Glutamatergic neuron (in vitro differentiated cells): ENCODE measurements around the gene LRP1B. TPM values are rescaled to one million over a fixed set of nuclear protein-coding genes. Genes with fewer than 3 reads are reported as not detected.

ENCODE experiments used
- DNase-seq: peaks from one replicate; pipeline ENCODE4 v3.0.0; 2022
- H3K27ac Mint-ChIP-seq: one replicate; pipeline ENCODE4 v1.8.0; 2020; ENCODE audit warnings: mild to moderate bottlenecking, mixed read lengths, inconsistent platforms; ENCODE audit not compliant: unreplicated experiment
- H3K27me3 Mint-ChIP-seq: one replicate; pipeline ENCODE4 v1.8.0; 2020; ENCODE audit warnings: mild to moderate bottlenecking, moderate library complexity, mixed read lengths, inconsistent platforms; ENCODE audit not compliant: unreplicated experiment
- H3K36me3 Mint-ChIP-seq: one replicate; pipeline ENCODE4 v1.8.0; 2020; ENCODE audit warnings: mild to moderate bottlenecking, mixed read lengths, inconsistent platforms; ENCODE audit not compliant: unreplicated experiment
- H3K4me1 Mint-ChIP-seq: one replicate; pipeline ENCODE4 v1.8.0; 2020; ENCODE audit warnings: mild to moderate bottlenecking, low read depth, mixed read lengths, inconsistent platforms; ENCODE audit not compliant: unreplicated experiment
- H3K4me3 Mint-ChIP-seq: one replicate; pipeline ENCODE4 v1.8.0; 2020; ENCODE audit warnings: mild to moderate bottlenecking, mixed read lengths, inconsistent platforms; ENCODE audit not compliant: unreplicated experiment
- H3K9me3 Mint-ChIP-seq: one replicate; pipeline ENCODE4 v1.8.0; 2020; ENCODE audit warnings: mild to moderate bottlenecking, moderate library complexity, mixed read lengths, inconsistent platforms; ENCODE audit not compliant: unreplicated experiment
- total RNA-seq: library from RNA; stranded (reverse); fragmentation: NEBNext Ultra II Directional; extraction: Animal tissue kit (Norgen Biotek cat#: 25700); gene quantifications from one replicate; pipeline ENCODE4 v1.2.1, GENCODE V29; 2021; ENCODE audit not compliant: unreplicated experiment
- TF ChIP-seq, protein P1 (sequence below): fragments of 200-600 bp; sonication (generic); IDR thresholded peaks from one replicate; pipeline ENCODE4 v1.5.0; 2021; ENCODE audit not compliant: partially characterized antibody, unreplicated experiment

Gene LRP1B
- total RNA-seq, 1 donor from 2014 or later, result 28.7 TPM

DNA sequence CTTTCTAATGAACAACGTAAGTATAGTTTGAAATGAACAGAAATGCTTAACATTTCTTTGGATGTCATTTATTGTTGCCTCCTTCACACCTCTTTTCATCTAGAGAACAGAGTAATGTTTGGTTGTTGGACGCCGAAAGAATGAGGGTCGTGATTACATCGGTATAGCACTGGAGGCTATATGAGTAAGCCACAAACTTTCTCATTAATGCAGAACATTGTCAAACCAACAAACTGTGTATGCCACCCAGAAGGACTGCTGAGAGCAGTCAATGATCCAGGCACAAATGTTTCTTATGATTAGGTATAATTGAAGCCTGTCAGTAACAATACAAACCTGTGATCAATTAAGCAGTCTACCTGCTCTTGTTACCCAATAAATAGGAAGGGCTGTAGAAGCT is 1855.9 kb downstream of the LRP1B start:
- H3K27me3 Mint-ChIP-seq, result no peaks in the 10 kb centered on the region
- TF ChIP-seq, protein P1, sequence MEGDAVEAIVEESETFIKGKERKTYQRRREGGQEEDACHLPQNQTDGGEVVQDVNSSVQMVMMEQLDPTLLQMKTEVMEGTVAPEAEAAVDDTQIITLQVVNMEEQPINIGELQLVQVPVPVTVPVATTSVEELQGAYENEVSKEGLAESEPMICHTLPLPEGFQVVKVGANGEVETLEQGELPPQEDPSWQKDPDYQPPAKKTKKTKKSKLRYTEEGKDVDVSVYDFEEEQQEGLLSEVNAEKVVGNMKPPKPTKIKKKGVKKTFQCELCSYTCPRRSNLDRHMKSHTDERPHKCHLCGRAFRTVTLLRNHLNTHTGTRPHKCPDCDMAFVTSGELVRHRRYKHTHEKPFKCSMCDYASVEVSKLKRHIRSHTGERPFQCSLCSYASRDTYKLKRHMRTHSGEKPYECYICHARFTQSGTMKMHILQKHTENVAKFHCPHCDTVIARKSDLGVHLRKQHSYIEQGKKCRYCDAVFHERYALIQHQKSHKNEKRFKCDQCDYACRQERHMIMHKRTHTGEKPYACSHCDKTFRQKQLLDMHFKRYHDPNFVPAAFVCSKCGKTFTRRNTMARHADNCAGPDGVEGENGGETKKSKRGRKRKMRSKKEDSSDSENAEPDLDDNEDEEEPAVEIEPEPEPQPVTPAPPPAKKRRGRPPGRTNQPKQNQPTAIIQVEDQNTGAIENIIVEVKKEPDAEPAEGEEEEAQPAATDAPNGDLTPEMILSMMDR, result no peak
- DNase-seq, result no peak
- no peaks in the 10 kb centered on the region for H3K4me1 Mint-ChIP-seq
- no peaks in the 10 kb centered on the region for H3K36me3 Mint-ChIP-seq
- H3K9me3 Mint-ChIP-seq, result no peaks in the 10 kb centered on the region
- no peak overlapping the region for H3K4me3 Mint-ChIP-seq
- no peak overlapping the region for H3K27ac Mint-ChIP-seq

DNA sequence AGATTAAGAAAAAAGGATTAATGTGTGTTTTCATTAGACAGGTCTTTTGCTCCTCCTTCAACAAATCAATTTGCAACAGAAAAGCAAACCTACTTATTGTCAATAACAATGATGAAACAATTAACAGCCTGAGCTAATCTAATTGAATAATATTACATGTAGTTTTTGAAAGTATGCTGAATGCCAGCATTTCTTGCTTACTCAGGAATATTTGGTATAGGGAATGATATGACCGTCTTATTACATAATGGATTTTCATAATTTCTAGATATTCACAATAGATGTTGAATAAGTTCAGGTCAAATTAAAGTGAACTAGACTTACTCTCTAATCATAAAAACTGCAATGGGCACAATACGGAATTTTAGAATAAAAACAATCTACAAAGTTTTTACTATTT is 1856.9 kb downstream of the LRP1B start:
- H3K36me3 Mint-ChIP-seq, result no peaks in the 10 kb centered on the region
- H3K9me3 Mint-ChIP-seq, result no peaks in the 10 kb centered on the region
- H3K27me3 Mint-ChIP-seq, result no peaks in the 10 kb centered on the region
- DNase-seq, result no peak
- no peaks in the 10 kb centered on the region for H3K4me1 Mint-ChIP-seq
- H3K27ac Mint-ChIP-seq, result no peak overlapping the region
- H3K4me3 Mint-ChIP-seq, result no peak overlapping the region
- TF ChIP-seq, protein P1, result no peak

DNA sequence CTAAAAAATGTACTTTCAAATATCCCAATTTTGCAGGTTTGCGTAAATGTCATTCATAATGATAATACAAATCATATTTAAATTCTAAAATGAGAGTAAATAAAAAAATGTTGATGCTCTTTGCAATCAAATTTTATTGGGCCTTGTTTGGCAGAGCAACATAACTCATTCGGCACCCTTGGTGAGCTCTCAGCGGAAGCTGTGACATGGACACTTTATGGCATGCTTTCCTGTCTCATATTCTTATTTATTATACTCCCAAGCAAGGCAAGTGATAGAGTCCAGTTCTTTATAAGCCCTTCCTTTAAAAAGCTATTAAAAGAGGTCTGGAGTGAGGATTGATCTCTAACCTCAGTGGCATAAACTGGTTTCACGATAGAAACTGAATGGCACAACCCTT is 1857.4 kb downstream of the LRP1B start:
- no peaks in the 10 kb centered on the region for H3K4me1 Mint-ChIP-seq
- TF ChIP-seq, protein P1, result no peak
- H3K27me3 Mint-ChIP-seq, result no peaks in the 10 kb centered on the region
- H3K36me3 Mint-ChIP-seq, result no peaks in the 10 kb centered on the region
- DNase-seq, result no peak
- no peaks in the 10 kb centered on the region for H3K9me3 Mint-ChIP-seq
- H3K27ac Mint-ChIP-seq, result no peak overlapping the region
- no peak overlapping the region for H3K4me3 Mint-ChIP-seq

DNA sequence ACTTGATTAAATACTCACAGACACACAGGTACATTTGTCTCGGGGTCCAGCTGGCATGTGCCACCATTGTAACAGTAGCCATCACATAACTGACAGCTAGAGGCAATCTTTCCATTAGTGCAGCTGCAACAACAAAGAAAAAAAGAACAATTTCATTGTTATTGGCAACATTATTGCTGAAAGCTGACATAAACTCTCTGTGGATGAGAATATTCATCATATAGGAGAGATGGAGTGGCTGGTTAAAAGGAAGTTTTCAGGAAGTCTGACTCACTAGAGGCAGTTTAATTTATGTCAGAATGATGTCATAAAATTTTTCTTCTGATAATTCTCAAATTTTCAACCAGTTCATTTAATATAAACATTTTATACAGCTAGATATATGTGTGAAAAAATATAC is 1860.6 kb downstream of the LRP1B start:
- DNase-seq, result no peak
- Mint-ChIP-seq H3K27me3 (no peaks in the 10 kb centered on the region), H3K36me3 (no peaks in the 10 kb centered on the region), H3K9me3 (no peaks in the 10 kb centered on the region), H3K27ac (no peak overlapping the region), H3K4me3 (no peak overlapping the region), H3K4me1 (peaks cover 2% of the 10 kb centered on the region)
- TF ChIP-seq, protein P1, result no peak

DNA sequence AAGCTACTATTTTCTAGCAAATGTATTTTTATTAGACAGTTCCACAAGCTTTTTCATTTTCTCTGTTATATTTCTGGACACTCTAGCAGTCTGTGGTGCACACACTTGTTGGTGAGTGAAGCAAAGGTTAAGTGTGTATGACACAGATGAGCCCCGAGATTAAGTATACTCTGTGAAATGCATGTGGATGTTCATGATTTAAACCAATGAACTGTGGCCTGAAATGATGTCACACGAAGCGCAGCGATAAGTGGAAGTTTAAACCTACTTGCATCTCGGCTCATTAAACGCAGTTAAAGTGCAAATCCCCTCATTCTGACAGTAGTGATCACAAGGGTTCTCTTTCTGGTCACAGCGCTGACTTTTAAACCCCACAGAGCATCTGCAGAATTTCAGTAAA is 1861.8 kb downstream of the LRP1B start:
- Mint-ChIP-seq H3K36me3 (no peaks in the 10 kb centered on the region), H3K27me3 (no peaks in the 10 kb centered on the region), H3K27ac (no peak overlapping the region), H3K4me1 (peaks cover 2% of the 10 kb centered on the region), H3K4me3 (no peak overlapping the region), H3K9me3 (no peaks in the 10 kb centered on the region)
- TF ChIP-seq, protein P1, result no peak
- no peak for DNase-seq
